ENCODE results near the gene NEXMIF. TPM values are rescaled to one million over a fixed set of nuclear protein-coding genes. Genes with fewer than 3 reads are reported as not detected.

NEXMIF gene
- total and polyA plus RNA-seq, 2 donors (not counting 1 experiment from before 2014, with no cell fraction given) = under 0.01 TPM

- Histone ChIP-seq H2AFZ (ENCODE audit: low read length) (no peak overlapping the region), H3K36me3 (ENCODE audit: control insufficient read depth, insufficient read depth, low read length) (no peaks in the 10 kb centered on the region), H4K20me1 (ENCODE audit: control insufficient read depth, extremely low read depth, insufficient read depth, low read length) (no peaks in the 10 kb centered on the region), H3K27ac (ENCODE audit: insufficient read depth, low read length) (no peak overlapping the region), H3K79me2 (ENCODE audit: control insufficient read depth, insufficient read depth, low read length) (no peaks in the 10 kb centered on the region), H3K4me2 (ENCODE audit: extremely low read depth, insufficient read depth, low read length) (no peak overlapping the region), H3K9me3 (ENCODE audit: control insufficient read depth, insufficient read depth, low read depth, low read length) (no peaks in the 10 kb centered on the region), H3K4me1 (ENCODE audit: control insufficient read depth, extremely low read depth, insufficient read depth, low read length) (no peaks in the 10 kb centered on the region), H3K9ac (ENCODE audit: insufficient read depth, low read length) (no peak overlapping the region), H3K27me3 (ENCODE audit: control insufficient read depth, insufficient read depth, low read length) (no peaks in the 10 kb centered on the region), H3K4me3 (replicated peaks in 1 of 4; ENCODE audit: control extremely low read depth in 1 of 4, insufficient read depth in 1 of 4, low read depth in 3 of 4, low read length in 4 of 4) (no peak overlapping the region)
- TF ChIP-seq CTCF (conservative IDR thresholded peaks at IDR 0.05 in 1 of 2, IDR thresholded peaks at IDR 0.05 in 1 of 2; ENCODE audit: low read depth in 1 of 2, low read length in 2 of 2) = no peak
- TF ChIP-seq EZH2 (IDR thresholded peaks at IDR 0.05; ENCODE audit: low read length, missing control alignments) = no peak
- DNase-seq (ENCODE audit: low read depth in 2 of 2) = no peak
These were observed 127.8 kb downstream of the NEXMIF start for GRCh38 chrX:74797338-74797887.

- H3K9me3 ChIP-seq (ENCODE audit: control insufficient read depth, insufficient read depth, low read depth, low read length) = no peaks in the 10 kb centered on the region
These were observed 136.6 kb downstream of the NEXMIF start for GRCh38 chrX:74788545-74789086.

GRCh38 chrX:74784629-74785028 is 140.6 kb downstream of the NEXMIF start:
- H2AFZ ChIP-seq (ENCODE audit: low read length) = no peak overlapping the region
- H3K4me2 ChIP-seq (ENCODE audit: extremely low read depth, insufficient read depth, low read length) = no peak overlapping the region
- no peaks in the 10 kb centered on the region for H3K79me2 ChIP-seq (ENCODE audit: control insufficient read depth, insufficient read depth, low read length)
- no peaks in the 10 kb centered on the region for H3K4me1 ChIP-seq (ENCODE audit: control insufficient read depth, extremely low read depth, insufficient read depth, low read length)
- no peak overlapping the region for H3K9ac ChIP-seq (ENCODE audit: insufficient read depth, low read length)
- no peaks in the 10 kb centered on the region for H3K9me3 ChIP-seq (ENCODE audit: control insufficient read depth, insufficient read depth, low read depth, low read length)
- H3K36me3 ChIP-seq (ENCODE audit: control insufficient read depth, insufficient read depth, low read length) = no peaks in the 10 kb centered on the region
- no peak overlapping the region for H3K27ac ChIP-seq (ENCODE audit: insufficient read depth, low read length)
- H3K4me3 ChIP-seq (replicated peaks in 1 of 4; ENCODE audit: control extremely low read depth in 1 of 4, insufficient read depth in 1 of 4, low read depth in 3 of 4, low read length in 4 of 4) = no peak overlapping the region
- DNase-seq (ENCODE audit: low read depth in 2 of 2) = no peak
- H4K20me1 ChIP-seq (ENCODE audit: control insufficient read depth, extremely low read depth, insufficient read depth, low read length) = no peaks in the 10 kb centered on the region
- H3K27me3 ChIP-seq (ENCODE audit: control insufficient read depth, insufficient read depth, low read length) = no peaks in the 10 kb centered on the region
- TF ChIP-seq CTCF (conservative IDR thresholded peaks at IDR 0.05 in 1 of 2, IDR thresholded peaks at IDR 0.05 in 1 of 2; ENCODE audit: low read depth in 1 of 2, low read length in 2 of 2) (no peak), EZH2 (IDR thresholded peaks at IDR 0.05; ENCODE audit: low read length, missing control alignments) (no peak)

More at GRCh38 chrX:74788545-74789086, 136.6 kb downstream of the NEXMIF start:
- H2AFZ ChIP-seq (ENCODE audit: low read length) = no peak overlapping the region
- H3K4me3 ChIP-seq (replicated peaks in 1 of 4; ENCODE audit: control extremely low read depth in 1 of 4, insufficient read depth in 1 of 4, low read depth in 3 of 4, low read length in 4 of 4) = no peak overlapping the region
- no peaks in the 10 kb centered on the region for H3K79me2 ChIP-seq (ENCODE audit: control insufficient read depth, insufficient read depth, low read length)
- no peaks in the 10 kb centered on the region for H3K27me3 ChIP-seq (ENCODE audit: control insufficient read depth, insufficient read depth, low read length)
- H3K27ac ChIP-seq (ENCODE audit: insufficient read depth, low read length) = no peak overlapping the region
- DNase-seq (ENCODE audit: low read depth in 2 of 2) = no peak
- TF ChIP-seq CTCF (conservative IDR thresholded peaks at IDR 0.05 in 1 of 2, IDR thresholded peaks at IDR 0.05 in 1 of 2; ENCODE audit: low read depth in 1 of 2, low read length in 2 of 2) = no peak
- no peak for TF ChIP-seq EZH2 (IDR thresholded peaks at IDR 0.05; ENCODE audit: low read length, missing control alignments)
- H3K4me1 ChIP-seq (ENCODE audit: control insufficient read depth, extremely low read depth, insufficient read depth, low read length) = no peaks in the 10 kb centered on the region
- no peak overlapping the region for H3K4me2 ChIP-seq (ENCODE audit: extremely low read depth, insufficient read depth, low read length)
- H4K20me1 ChIP-seq (ENCODE audit: control insufficient read depth, extremely low read depth, insufficient read depth, low read length) = no peaks in the 10 kb centered on the region
- no peaks in the 10 kb centered on the region for H3K36me3 ChIP-seq (ENCODE audit: control insufficient read depth, insufficient read depth, low read length)
- H3K9ac ChIP-seq (ENCODE audit: insufficient read depth, low read length) = no peak overlapping the region

Data from fibroblast of lung (primary cell).